Measurements from ENCODE around the gene TMEM269.

- no peak for TF ChIP-seq POLR2A (IDR thresholded peaks at IDR 0.05; ENCODE audit: low read depth, low read length)
- TF ChIP-seq POLR2AphosphoS5 (IDR thresholded peaks at IDR 0.05; ENCODE audit: low read depth, low read length) = no peak
- TF ChIP-seq POU2F2 (IDR thresholded peaks at IDR 0.05; ENCODE audit: low read depth, low read length) = no peak
- no peak for TF ChIP-seq TAF1 (IDR thresholded peaks at IDR 0.05; ENCODE audit: low read depth, low read length)
- no peak for TF ChIP-seq SPI1 (IDR thresholded peaks at IDR 0.05; ENCODE audit: low read depth, low read length)
Measured at GRCh38 chr1:42741706-42742105, 43.1 kb upstream of the TMEM269 start.
